ENCODE results near the gene UNKL. TPM values are rescaled to one million over a fixed set of nuclear protein-coding genes. Genes with fewer than 3 reads are reported as not detected.

Gene UNKL
- polyA plus RNA-seq, 1 experiment = 15.4 TPM

DNA sequence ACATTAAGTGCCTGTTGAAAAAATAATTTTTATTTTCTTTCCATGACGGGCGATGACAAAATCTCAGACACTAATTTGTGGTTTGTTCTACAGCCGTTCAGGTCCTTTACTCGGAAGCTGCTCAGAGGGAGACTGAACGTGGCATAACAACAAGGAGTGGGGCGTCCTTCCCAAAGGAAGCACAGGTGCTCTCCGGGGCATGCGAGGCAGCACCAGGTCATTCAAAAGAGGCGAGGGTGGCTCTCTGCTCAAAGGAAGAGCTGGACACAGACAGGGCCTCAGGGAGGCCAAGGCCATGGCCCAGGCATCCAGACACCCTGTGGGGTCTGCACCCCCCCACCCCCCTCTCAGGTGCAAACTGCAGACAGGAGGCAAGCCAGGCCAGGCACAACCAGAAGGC, 16.2 kb downstream of the UNKL start:
- no peak for DNase-seq (ENCODE audit: low read depth)
- TF ChIP-seq, protein P1, sequence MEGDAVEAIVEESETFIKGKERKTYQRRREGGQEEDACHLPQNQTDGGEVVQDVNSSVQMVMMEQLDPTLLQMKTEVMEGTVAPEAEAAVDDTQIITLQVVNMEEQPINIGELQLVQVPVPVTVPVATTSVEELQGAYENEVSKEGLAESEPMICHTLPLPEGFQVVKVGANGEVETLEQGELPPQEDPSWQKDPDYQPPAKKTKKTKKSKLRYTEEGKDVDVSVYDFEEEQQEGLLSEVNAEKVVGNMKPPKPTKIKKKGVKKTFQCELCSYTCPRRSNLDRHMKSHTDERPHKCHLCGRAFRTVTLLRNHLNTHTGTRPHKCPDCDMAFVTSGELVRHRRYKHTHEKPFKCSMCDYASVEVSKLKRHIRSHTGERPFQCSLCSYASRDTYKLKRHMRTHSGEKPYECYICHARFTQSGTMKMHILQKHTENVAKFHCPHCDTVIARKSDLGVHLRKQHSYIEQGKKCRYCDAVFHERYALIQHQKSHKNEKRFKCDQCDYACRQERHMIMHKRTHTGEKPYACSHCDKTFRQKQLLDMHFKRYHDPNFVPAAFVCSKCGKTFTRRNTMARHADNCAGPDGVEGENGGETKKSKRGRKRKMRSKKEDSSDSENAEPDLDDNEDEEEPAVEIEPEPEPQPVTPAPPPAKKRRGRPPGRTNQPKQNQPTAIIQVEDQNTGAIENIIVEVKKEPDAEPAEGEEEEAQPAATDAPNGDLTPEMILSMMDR (IDR thresholded peaks at IDR 0.05; ENCODE audit: insufficient read depth, low read depth, low read length) = no peak
- ChIA-PET POLR2A (no interaction called here), CTCF (no interaction called here)
- H3K36me3 ChIP-seq (ENCODE audit: control insufficient read depth, insufficient read depth, low read length) = peaks cover 32% of the 10 kb centered on the region
- no peaks in the 10 kb centered on the region for H3K27me3 ChIP-seq (ENCODE audit: control insufficient read depth, insufficient read depth, low read length)
- H3K4me3 ChIP-seq (ENCODE audit: low read depth, low read length) = no peak overlapping the region

DNA sequence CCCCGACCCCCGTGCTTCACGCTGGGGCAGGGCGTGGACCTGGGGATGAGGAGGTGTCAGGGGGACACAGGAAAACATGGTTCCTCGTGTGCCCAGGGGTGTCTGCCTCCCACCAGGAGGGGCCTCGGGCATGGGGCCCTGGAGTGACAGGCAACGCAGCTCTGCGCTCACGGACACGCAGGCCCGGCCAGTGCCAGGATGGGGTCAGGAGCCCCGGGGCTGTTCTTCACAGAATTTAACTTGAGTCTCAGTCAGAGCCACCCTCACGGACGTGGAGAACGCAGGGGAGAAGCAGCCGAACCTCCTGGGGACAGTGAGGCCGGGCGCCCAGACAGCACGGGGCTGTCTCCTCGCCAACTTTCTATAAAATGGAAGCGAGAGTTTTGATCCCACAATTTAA, 16.7 kb downstream of the UNKL start:
- Histone ChIP-seq H3K4me3 (ENCODE audit: low read depth, low read length) (no peak overlapping the region), H3K36me3 (ENCODE audit: control insufficient read depth, insufficient read depth, low read length) (peaks cover 32% of the 10 kb centered on the region), H3K27me3 (ENCODE audit: control insufficient read depth, insufficient read depth, low read length) (no peaks in the 10 kb centered on the region)
- ChIA-PET POLR2A (no interaction called here), CTCF (no interaction called here)
- TF ChIP-seq, protein P1 (IDR thresholded peaks at IDR 0.05; ENCODE audit: insufficient read depth, low read depth, low read length) = no peak
- no peak for DNase-seq (ENCODE audit: low read depth)

DNA sequence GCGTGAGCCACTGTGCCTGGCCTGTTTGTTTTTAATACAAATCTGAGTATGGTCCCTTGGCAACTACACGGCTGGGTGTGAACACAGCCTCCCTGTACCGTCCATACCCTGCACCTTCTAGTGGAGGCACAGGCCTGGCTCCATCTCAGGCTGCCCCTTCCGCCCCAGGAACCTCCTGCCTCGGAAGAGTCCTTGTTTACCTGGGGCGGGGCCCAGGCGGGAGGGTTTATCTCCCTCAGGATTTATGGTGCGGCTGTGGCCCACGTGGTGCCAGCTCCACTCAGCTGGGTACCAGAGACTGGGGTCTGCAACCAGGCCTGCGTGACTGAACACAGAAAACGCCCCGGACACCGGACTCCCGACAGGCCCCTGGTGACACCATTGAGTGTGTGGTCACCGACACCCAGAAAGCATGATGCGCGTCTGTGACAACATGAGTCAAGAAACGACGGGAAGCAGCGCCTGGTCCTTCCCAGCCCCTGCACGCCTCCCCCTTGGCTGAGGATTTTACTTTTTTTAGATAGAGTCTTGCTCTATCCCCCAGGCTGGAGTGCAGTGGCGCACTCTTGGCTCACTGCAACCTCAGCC, 19.0 kb downstream of the UNKL start:
- no peak for DNase-seq (ENCODE audit: low read depth)
- ChIA-PET POLR2A (no interaction called here), CTCF (interaction anchor here (0.8 kb wide), 1 partner anchor 12 kb away, joined by 3 read pairs; no protein-coding TSS in a partner anchor)
- peaks cover 29% of the 10 kb centered on the region for H3K36me3 ChIP-seq (ENCODE audit: control insufficient read depth, insufficient read depth, low read length)
- TF ChIP-seq, protein P1 (IDR thresholded peaks at IDR 0.05; ENCODE audit: insufficient read depth, low read depth, low read length) = no peak
- no peak overlapping the region for H3K4me3 ChIP-seq (ENCODE audit: low read depth, low read length)
- H3K27me3 ChIP-seq (ENCODE audit: control insufficient read depth, insufficient read depth, low read length) = no peaks in the 10 kb centered on the region

DNA sequence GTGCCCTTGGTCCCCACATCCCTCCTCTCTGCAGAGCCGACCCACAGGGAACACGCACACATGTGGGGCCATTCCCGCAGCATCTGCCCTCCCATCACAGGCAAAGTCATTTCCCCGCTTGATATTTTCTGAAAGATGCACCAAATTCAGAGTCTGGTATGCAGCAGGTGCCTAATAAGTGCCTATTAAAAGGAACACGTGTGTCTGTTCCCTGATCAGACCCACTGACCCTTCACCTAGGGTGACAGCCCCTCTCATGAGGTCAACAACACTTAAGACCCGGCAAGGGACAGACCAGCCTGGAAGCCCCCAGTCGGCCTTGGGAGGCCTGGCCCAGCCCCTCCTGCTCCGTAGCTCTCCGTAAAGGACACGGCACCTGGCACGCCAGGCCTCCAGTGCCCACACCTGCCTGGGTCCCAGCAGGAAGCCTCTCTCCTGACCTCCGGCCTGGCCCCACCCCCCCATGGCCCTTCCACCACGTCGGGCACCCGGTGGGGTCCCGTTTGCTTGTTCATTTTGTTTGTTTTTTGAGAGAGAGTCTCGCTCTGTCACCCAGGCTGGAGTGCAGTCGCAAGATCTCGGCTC, 20.0 kb downstream of the UNKL start:
- CTCF ChIA-PET = no interaction called here
- no peak for DNase-seq (ENCODE audit: low read depth)
- H3K36me3 ChIP-seq (ENCODE audit: control insufficient read depth, insufficient read depth, low read length) = peaks cover 32% of the 10 kb centered on the region
- POLR2A ChIA-PET = no interaction called here
- H3K4me3 ChIP-seq (ENCODE audit: low read depth, low read length) = no peak overlapping the region
- no peaks in the 10 kb centered on the region for H3K27me3 ChIP-seq (ENCODE audit: control insufficient read depth, insufficient read depth, low read length)
- TF ChIP-seq, protein P1 (IDR thresholded peaks at IDR 0.05; ENCODE audit: insufficient read depth, low read depth, low read length) = no peak

DNA sequence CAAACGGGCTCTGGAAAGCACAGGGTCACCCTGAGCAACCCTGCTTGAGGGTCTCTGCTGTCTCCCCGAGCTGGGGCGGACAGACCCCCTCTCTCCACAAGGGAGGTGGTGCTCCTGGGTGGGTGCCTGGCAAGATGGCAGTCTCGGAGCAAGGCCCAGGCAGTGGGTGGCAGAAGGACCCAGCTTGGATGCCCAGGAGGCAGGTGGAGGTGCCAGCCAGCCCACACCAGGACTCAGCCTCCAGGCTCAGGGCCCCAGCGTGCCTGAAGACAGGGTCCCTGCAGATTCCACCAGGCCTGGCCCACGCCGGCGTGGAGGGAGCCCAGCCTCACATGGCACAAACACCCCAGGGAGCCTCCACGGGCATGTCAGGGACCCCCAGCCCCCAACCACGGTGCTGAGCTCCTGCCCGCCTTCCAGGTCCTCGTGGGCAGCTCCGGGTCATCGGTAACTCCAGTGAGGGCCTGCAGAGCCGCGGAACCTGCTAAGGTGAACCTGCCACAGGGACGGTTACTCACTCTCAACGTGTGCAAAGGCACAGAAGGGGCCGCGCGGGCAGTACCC, 20.8 kb downstream of the UNKL start:
- H3K36me3 ChIP-seq (ENCODE audit: control insufficient read depth, insufficient read depth, low read length) = peaks cover 28% of the 10 kb centered on the region
- ChIA-PET CTCF (no interaction called here), POLR2A (no interaction called here)
- H3K27me3 ChIP-seq (ENCODE audit: control insufficient read depth, insufficient read depth, low read length) = no peaks in the 10 kb centered on the region
- TF ChIP-seq, protein P1 (IDR thresholded peaks at IDR 0.05; ENCODE audit: insufficient read depth, low read depth, low read length) = no peak
- no peak overlapping the region for H3K4me3 ChIP-seq (ENCODE audit: low read depth, low read length)
- no peak for DNase-seq (ENCODE audit: low read depth)
